ENCODE data around the gene GALNTL6.
"Not testable (repeated sequence)": the region's sequence is repeated elsewhere in the genome, so short reads cannot be mapped to it uniquely, and the experiment has no call there.

The GALNTL6 gene

GRCh38 chr4:172412851-172413580, 599.8 kb downstream of the GALNTL6 start:
- no peak for DNase-seq

- not testable (repeated sequence) for DNase-seq
These were observed 615.8 kb downstream of the GALNTL6 start for GRCh38 chr4:172428979-172429378.

GRCh38 chr4:172480471-172480870, 667.3 kb downstream of the GALNTL6 start:
- DNase-seq: no peak

GRCh38 chr4:172481802-172482508, 668.8 kb downstream of the GALNTL6 start:
- DNase-seq: no peak

- no peak for DNase-seq
These were observed 671.8 kb downstream of the GALNTL6 start for GRCh38 chr4:172485007-172485406.

GRCh38 chr4:172486531-172486930, 673.3 kb downstream of the GALNTL6 start:
- no peak for DNase-seq

- no peak for DNase-seq
These were observed 676.7 kb downstream of the GALNTL6 start for GRCh38 chr4:172489861-172490260.

GRCh38 chr4:172495769-172496168, 682.6 kb downstream of the GALNTL6 start:
- DNase-seq: no peak

GRCh38 chr4:172497321-172497720, 684.1 kb downstream of the GALNTL6 start:
- DNase-seq: no peak

GRCh38 chr4:172514011-172514410, 700.8 kb downstream of the GALNTL6 start:
- no peak for DNase-seq

GRCh38 chr4:172514801-172515200, 701.6 kb downstream of the GALNTL6 start:
- DNase-seq: no peak

- DNase-seq: no peak
These were observed 702.2 kb downstream of the GALNTL6 start for GRCh38 chr4:172515266-172515879.

- no peak for DNase-seq
These were observed 704.2 kb downstream of the GALNTL6 start for GRCh38 chr4:172517391-172517790.

- DNase-seq: no peak
These were observed 708.0 kb downstream of the GALNTL6 start for GRCh38 chr4:172521248-172521647.

- DNase-seq: no peak
These were observed 708.5 kb downstream of the GALNTL6 start for GRCh38 chr4:172521680-172522079.

GRCh38 chr4:172543249-172543648, 730.0 kb downstream of the GALNTL6 start:
- DNase-seq: no peak

GRCh38 chr4:172546782-172547181, 733.6 kb downstream of the GALNTL6 start:
- DNase-seq: no peak

GRCh38 chr4:172547724-172548123, 734.5 kb downstream of the GALNTL6 start:
- DNase-seq: no peak

GRCh38 chr4:172553216-172553615, 740.0 kb downstream of the GALNTL6 start:
- DNase-seq: no peak

- no peak for DNase-seq
These were observed 741.4 kb downstream of the GALNTL6 start for GRCh38 chr4:172554588-172554987.

GRCh38 chr4:172555725-172556124, 742.5 kb downstream of the GALNTL6 start:
- no peak for DNase-seq

- DNase-seq: no peak
These were observed 760.7 kb downstream of the GALNTL6 start for GRCh38 chr4:172573899-172574298.

GRCh38 chr4:172578712-172579111, 765.5 kb downstream of the GALNTL6 start:
- no peak for DNase-seq

- no peak for DNase-seq
These were observed 771.6 kb downstream of the GALNTL6 start for GRCh38 chr4:172584816-172585215.

Measured in activated CD4-positive, alpha-beta T cell treated with anti-CD3 and anti-CD28 coated beads for 1 hour (primary cell).